Panc1 (cell line): ENCODE data around the gene CHRNB4. TPM values are rescaled to one million over a fixed set of nuclear protein-coding genes. Genes with fewer than 3 reads are reported as not detected.

Experiments
- ATAC-seq: fragments of 200-7000 bp; cut with Tn5 transposase; 2 replicates; pipeline ENCODE4 v1.9.1; 2020; ENCODE audit warnings: mild to moderate bottlenecking, moderate library complexity
- BruUV-seq: library from RNA; stranded (reverse); fragments of 400-500 nt; replicated peaks from 2 replicates; lab custom pipeline; 2021; lab: Mats Ljungman, UMichigan
- CTCF ChIA-PET: fragments of 300-600 bp; sonication (Branson Sonifier 250); formaldehyde crosslinking; loops from one replicate; lab custom pipeline; 2022; ENCODE audit warnings: antibody characterized with exemption; lab: Charles Lee
- POLR2A ChIA-PET: fragments of 300-600 bp; sonication (Branson Sonifier 250); formaldehyde crosslinking; loops from one replicate; lab custom pipeline; 2022; ENCODE audit warnings: antibody characterized with exemption; lab: Charles Lee
- DNase-seq: peaks from one replicate; pipeline ENCODE4 v3.0.0-alpha.2; 2010; ENCODE audit warnings: low read depth, low spot score
- H3K27ac ChIP-seq: 2 replicates; pipeline ENCODE4 v1.5.1; 2011; ENCODE audit warnings: mild to moderate bottlenecking, low read length, inconsistent platforms
- H3K27me3 ChIP-seq: fragments of 200-500 bp; sonication (Bioruptor generic); 2 replicates; pipeline ENCODE4 v1.6.0; 2014; ENCODE audit warnings: low read length, inconsistent platforms; ENCODE audit not compliant: control insufficient read depth, insufficient read depth
- H3K36me3 ChIP-seq: fragments of 200-500 bp; sonication (Bioruptor generic); 2 replicates; pipeline ENCODE4 v1.5.1; 2014; ENCODE audit warnings: inconsistent platforms, mild to moderate bottlenecking, low read length, moderate library complexity; ENCODE audit not compliant: control insufficient read depth, insufficient read depth
- H3K4me1 ChIP-seq: 2 replicates; pipeline ENCODE4 v1.5.1; 2011; ENCODE audit warnings: inconsistent platforms, mild to moderate bottlenecking, low read length, moderate library complexity; ENCODE audit not compliant: control insufficient read depth, insufficient read depth
- H3K4me3 ChIP-seq, 2 experiments: 2 replicates each; pipeline ENCODE4 v1.5.1; 2011 to 2012; ENCODE audit warnings: low read depth in 2 of 2, low read length in 2 of 2, mild to moderate bottlenecking in 2 of 2, inconsistent platforms in 1 of 2, moderate library complexity in 1 of 2
- H3K9me3 ChIP-seq: fragments of 200-500 bp; sonication (Bioruptor generic); 2 replicates; pipeline ENCODE4 v1.5.1; 2014; ENCODE audit warnings: low read depth, mild to moderate bottlenecking, inconsistent platforms, low read length, moderate library complexity; ENCODE audit not compliant: control insufficient read depth, insufficient read depth
- POLR2AphosphoS5 ChIP-seq: IDR thresholded peaks from 2 replicates; pipeline ENCODE4 v1.6.1; 2012; ENCODE audit warnings: mild to moderate bottlenecking, low read depth, low read length, moderate library complexity
- SIN3A ChIP-seq: IDR thresholded peaks from 2 replicates; pipeline ENCODE4 v1.6.1; 2012; ENCODE audit warnings: low read depth, mild to moderate bottlenecking, low read length, moderate library complexity, borderline replicate concordance; ENCODE audit not compliant: insufficient read depth
- TCF7L2 ChIP-seq: IDR thresholded peaks from 2 replicates; pipeline ENCODE4 v1.6.1; 2011; ENCODE audit warnings: mild to moderate bottlenecking, low read depth, low read length, inconsistent platforms
- in situ Hi-C: cut with HindIII; loops from 2 replicates; pipeline ENCODE4 v1.10.0; 2016; ENCODE audit warnings: low sequenced_read_pairs, low pct_unique_long_range_greater_than_20kb
- intact Hi-C: fragments of 100-400 bp; cut with micrococcal nuclease; formaldehyde crosslinking; loops from one replicate; pipeline ENCODE4 v1.10.0; 2022; ENCODE audit not compliant: unreplicated experiment
- total RNA-seq: library from RNA; stranded (reverse); gene quantifications from one replicate; pipeline ENCODE4 v1.2.1, GENCODE V29; 2021; ENCODE audit not compliant: unreplicated experiment
- TF ChIP-seq, protein P1 (sequence below), 2 experiments: IDR thresholded peaks; 2 replicates each; pipeline ENCODE4 v1.6.1; 2011 to 2012; ENCODE audit warnings: low read depth in 2 of 2, control low read depth in 1 of 2, low read length in 1 of 2, mild to moderate bottlenecking in 1 of 2, moderate library complexity in 1 of 2; ENCODE audit not compliant: insufficient read depth in 1 of 2
- TF ChIP-seq, protein P2 (sequence below): fragments of 450-650 bp; IDR thresholded peaks from 2 replicates; pipeline ENCODE4 v1.5.1; 2017; ENCODE audit warnings: mild to moderate bottlenecking

Gene CHRNB4
- total RNA-seq, 1 experiment from 2014 or later: not detected

DNA sequence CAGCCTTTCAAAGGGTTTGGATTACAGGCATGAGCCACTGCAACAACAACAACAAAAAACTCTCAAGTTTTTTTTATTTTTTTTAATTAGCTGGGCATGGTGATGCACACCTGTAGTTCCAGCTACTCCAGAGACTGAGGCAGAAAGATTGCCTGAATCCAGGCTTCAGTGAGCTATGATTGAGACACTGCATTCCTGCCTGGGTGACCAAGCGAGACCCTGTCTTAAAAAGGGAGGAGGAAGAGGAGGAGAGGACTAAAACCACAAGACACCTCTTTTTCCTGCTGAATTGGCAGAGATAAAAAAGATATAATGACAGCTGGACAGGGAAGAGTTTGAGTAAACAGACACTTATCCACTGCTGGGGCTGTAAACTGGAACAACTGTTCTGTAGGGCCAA lies 22.7 kb upstream of the CHRNB4 start:
- no peaks in the 10 kb centered on the region for H3K9me3 ChIP-seq
- no peak overlapping the region for H3K4me3 ChIP-seq
- in situ Hi-C loops (no loop called here), intact Hi-C loops (no loop called here)
- no peak for DNase-seq
- no peaks in the 10 kb centered on the region for H3K4me1 ChIP-seq
- BruUV-seq: no TSS peak
- TF ChIP-seq, protein P1, sequence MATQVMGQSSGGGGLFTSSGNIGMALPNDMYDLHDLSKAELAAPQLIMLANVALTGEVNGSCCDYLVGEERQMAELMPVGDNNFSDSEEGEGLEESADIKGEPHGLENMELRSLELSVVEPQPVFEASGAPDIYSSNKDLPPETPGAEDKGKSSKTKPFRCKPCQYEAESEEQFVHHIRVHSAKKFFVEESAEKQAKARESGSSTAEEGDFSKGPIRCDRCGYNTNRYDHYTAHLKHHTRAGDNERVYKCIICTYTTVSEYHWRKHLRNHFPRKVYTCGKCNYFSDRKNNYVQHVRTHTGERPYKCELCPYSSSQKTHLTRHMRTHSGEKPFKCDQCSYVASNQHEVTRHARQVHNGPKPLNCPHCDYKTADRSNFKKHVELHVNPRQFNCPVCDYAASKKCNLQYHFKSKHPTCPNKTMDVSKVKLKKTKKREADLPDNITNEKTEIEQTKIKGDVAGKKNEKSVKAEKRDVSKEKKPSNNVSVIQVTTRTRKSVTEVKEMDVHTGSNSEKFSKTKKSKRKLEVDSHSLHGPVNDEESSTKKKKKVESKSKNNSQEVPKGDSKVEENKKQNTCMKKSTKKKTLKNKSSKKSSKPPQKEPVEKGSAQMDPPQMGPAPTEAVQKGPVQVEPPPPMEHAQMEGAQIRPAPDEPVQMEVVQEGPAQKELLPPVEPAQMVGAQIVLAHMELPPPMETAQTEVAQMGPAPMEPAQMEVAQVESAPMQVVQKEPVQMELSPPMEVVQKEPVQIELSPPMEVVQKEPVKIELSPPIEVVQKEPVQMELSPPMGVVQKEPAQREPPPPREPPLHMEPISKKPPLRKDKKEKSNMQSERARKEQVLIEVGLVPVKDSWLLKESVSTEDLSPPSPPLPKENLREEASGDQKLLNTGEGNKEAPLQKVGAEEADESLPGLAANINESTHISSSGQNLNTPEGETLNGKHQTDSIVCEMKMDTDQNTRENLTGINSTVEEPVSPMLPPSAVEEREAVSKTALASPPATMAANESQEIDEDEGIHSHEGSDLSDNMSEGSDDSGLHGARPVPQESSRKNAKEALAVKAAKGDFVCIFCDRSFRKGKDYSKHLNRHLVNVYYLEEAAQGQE (IDR thresholded peaks at IDR 0.05; ENCODE audit: insufficient read depth in 1 of 2, low read depth in 2 of 2, low read length in 1 of 2): no peak
- no peak overlapping the region for H3K27ac ChIP-seq
- CTCF ChIA-PET: no interaction called here
- no peaks in the 10 kb centered on the region for H3K27me3 ChIP-seq
- H3K36me3 ChIP-seq: no peaks in the 10 kb centered on the region
- no peak for ATAC-seq
- POLR2A ChIA-PET: interaction anchor here (0.7 kb wide), 1 partner anchor 19 kb away, joined by 11 read pairs; no protein-coding TSS in a partner anchor

DNA sequence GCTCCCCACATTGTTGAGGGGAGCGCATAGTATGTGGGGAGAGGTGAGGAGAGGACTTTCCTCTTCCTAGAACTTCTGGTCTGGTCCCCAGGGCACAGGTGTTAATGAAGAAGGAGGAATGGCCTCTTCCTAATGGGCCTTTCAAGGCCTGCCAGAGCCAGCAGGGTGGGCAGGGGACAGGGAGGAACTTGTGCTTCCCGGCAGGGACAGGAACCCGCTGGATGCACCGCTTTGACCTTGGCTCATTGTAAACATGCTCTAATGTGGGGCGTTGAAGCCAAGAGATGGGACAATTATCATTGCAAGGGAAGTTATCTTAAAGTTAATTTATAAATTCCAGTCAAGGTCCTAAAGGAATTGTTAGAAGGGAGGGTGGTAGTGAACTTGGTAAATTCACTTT lies 21.0 kb upstream of the CHRNB4 start:
- H3K9me3 ChIP-seq: no peaks in the 10 kb centered on the region
- no TSS peak for BruUV-seq
- POLR2A ChIA-PET: no interaction called here
- TF ChIP-seq, protein P2, sequence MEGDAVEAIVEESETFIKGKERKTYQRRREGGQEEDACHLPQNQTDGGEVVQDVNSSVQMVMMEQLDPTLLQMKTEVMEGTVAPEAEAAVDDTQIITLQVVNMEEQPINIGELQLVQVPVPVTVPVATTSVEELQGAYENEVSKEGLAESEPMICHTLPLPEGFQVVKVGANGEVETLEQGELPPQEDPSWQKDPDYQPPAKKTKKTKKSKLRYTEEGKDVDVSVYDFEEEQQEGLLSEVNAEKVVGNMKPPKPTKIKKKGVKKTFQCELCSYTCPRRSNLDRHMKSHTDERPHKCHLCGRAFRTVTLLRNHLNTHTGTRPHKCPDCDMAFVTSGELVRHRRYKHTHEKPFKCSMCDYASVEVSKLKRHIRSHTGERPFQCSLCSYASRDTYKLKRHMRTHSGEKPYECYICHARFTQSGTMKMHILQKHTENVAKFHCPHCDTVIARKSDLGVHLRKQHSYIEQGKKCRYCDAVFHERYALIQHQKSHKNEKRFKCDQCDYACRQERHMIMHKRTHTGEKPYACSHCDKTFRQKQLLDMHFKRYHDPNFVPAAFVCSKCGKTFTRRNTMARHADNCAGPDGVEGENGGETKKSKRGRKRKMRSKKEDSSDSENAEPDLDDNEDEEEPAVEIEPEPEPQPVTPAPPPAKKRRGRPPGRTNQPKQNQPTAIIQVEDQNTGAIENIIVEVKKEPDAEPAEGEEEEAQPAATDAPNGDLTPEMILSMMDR: no peak
- TF ChIP-seq TCF7L2 (no peak), POLR2AphosphoS5 (no peak), SIN3A (no peak)
- TF ChIP-seq, protein P1 (IDR thresholded peaks at IDR 0.05; ENCODE audit: insufficient read depth in 1 of 2, low read depth in 2 of 2, low read length in 1 of 2): no peak
- no peak for DNase-seq
- no peak for ATAC-seq
- in situ Hi-C loops: no loop called here
- no peak overlapping the region for H3K27ac ChIP-seq
- no peaks in the 10 kb centered on the region for H3K36me3 ChIP-seq
- H3K4me1 ChIP-seq: no peaks in the 10 kb centered on the region
- no peak overlapping the region for H3K4me3 ChIP-seq
- H3K27me3 ChIP-seq: no peaks in the 10 kb centered on the region
- intact Hi-C loops: no loop called here
- CTCF ChIA-PET: no interaction called here
